Measurements from ENCODE around the gene IL1RN.
"Not testable (repeated sequence)": the region's sequence is repeated elsewhere in the genome, so short reads cannot be mapped to it uniquely, and the experiment has no call there.

Gene IL1RN

GRCh38 chr2:113091231-113091896, 36.0 kb upstream of the IL1RN start:
- no peaks in the 10 kb centered on the region for H3K36me3 ChIP-seq (ENCODE audit: insufficient read depth, low read length)
- H3K27ac ChIP-seq (ENCODE audit: low read depth, low read length) = no peak overlapping the region
- H3K4me3 ChIP-seq (ENCODE audit: low read depth in 1 of 2, low read length in 2 of 2) = no peak overlapping the region
- H3K9me3 ChIP-seq (ENCODE audit: low read length) = no peaks in the 10 kb centered on the region
- no peaks in the 10 kb centered on the region for H3K27me3 ChIP-seq (ENCODE audit: control insufficient read depth in 1 of 2, insufficient read depth in 2 of 2, low read length in 2 of 2)
- no peak overlapping the region for H3K9ac ChIP-seq (ENCODE audit: low read length)
- H3K4me1 ChIP-seq (ENCODE audit: insufficient read depth, low read length) = no peaks in the 10 kb centered on the region

- Histone ChIP-seq H3K9me3 (ENCODE audit: low read length) (no peaks in the 10 kb centered on the region), H3K4me1 (ENCODE audit: insufficient read depth, low read length) (no peaks in the 10 kb centered on the region), H3K27me3 (ENCODE audit: control insufficient read depth in 1 of 2, insufficient read depth in 2 of 2, low read length in 2 of 2) (no peaks in the 10 kb centered on the region), H3K27ac (ENCODE audit: low read depth, low read length) (no peak overlapping the region), H3K4me3 (ENCODE audit: low read depth in 1 of 2, low read length in 2 of 2) (no peak overlapping the region), H3K36me3 (ENCODE audit: insufficient read depth, low read length) (no peaks in the 10 kb centered on the region), H3K9ac (ENCODE audit: low read length) (no peak overlapping the region)
Observed at GRCh38 chr2:113092864-113093612, 34.4 kb upstream of the IL1RN start.

- no peaks in the 10 kb centered on the region for H3K9me3 ChIP-seq (ENCODE audit: low read length)
- H3K36me3 ChIP-seq (ENCODE audit: insufficient read depth, low read length) = no peaks in the 10 kb centered on the region
- no peak overlapping the region for H3K9ac ChIP-seq (ENCODE audit: low read length)
- no peak overlapping the region for H3K4me3 ChIP-seq (ENCODE audit: low read depth in 1 of 2, low read length in 2 of 2)
- H3K27me3 ChIP-seq (ENCODE audit: control insufficient read depth in 1 of 2, insufficient read depth in 2 of 2, low read length in 2 of 2) = no peaks in the 10 kb centered on the region
- no peaks in the 10 kb centered on the region for H3K4me1 ChIP-seq (ENCODE audit: insufficient read depth, low read length)
- H3K27ac ChIP-seq (ENCODE audit: low read depth, low read length) = no peak overlapping the region
Observed at GRCh38 chr2:113093613-113093977, 33.8 kb upstream of the IL1RN start.

DNA sequence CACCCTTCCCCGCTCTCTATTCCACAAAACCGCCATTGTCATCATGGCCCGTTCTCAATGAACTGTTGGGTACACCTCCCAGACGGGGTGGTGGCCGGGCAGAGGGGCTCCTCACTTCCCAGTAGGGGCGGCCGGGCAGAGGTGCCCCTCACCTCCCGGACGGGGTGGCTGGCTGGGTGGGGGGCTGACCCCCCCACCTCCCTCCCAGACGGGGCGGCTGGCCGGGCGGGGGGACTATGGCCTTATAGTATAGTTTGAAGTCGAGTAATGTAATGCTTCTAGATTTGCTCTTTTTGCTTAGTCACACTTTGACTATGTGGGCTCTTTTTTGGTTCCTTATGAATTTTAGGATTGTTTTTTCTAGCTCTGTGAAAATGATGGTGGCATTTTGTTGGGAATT, 31.1 kb upstream of the IL1RN start:
- H3K4me1 ChIP-seq (ENCODE audit: insufficient read depth, low read length); H3K36me3 ChIP-seq (ENCODE audit: insufficient read depth, low read length): not testable (repeated sequence)

DNA sequence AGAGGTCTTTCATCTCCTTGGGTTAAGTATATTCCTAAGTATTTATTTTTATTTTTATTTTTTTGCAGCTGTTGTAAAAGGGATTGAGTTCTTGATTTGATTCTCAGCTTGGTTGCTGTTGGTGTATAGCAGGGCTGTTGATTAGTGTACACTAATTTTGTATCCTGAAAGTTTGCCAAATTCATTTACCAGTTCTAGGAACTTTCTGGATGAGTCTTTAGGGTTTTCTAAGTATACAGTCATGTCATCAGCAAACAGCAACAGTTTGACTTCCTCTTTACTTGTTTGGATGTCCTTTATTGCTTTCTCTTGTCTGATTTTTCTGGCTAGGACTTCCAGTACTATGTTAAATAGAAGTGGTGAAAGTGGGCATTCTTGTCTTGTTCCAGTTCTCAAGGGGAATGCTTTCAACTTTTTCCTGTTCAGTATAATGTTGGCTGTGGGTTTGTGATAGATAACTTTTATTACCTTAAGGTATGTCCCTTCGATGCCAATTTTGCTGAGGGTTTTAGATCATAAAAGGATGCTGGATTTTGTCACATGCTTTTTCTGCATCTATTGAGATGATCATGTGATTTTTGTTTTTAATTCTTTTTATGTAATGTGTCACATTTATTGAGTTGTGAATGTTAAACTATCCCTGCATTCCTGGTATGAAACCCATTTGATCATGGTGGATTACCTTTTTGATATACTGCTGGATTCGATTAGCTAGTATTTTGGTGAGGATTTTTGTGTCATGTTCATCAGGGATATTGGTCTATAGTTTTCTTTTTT, 30.4 kb upstream of the IL1RN start:
- H3K9me3 ChIP-seq (ENCODE audit: low read length); H3K36me3 ChIP-seq (ENCODE audit: insufficient read depth, low read length); H3K9ac ChIP-seq (ENCODE audit: low read length); H3K4me1 ChIP-seq (ENCODE audit: insufficient read depth, low read length); H3K4me3 ChIP-seq (ENCODE audit: low read depth in 1 of 2, low read length in 2 of 2); H3K27me3 ChIP-seq (ENCODE audit: control insufficient read depth in 1 of 2, insufficient read depth in 2 of 2, low read length in 2 of 2); H3K27ac ChIP-seq (ENCODE audit: low read depth, low read length): not testable (repeated sequence)

More for the DNA sequence above, 31.1 kb upstream of the IL1RN start:
- H3K27me3 ChIP-seq (ENCODE audit: control insufficient read depth in 1 of 2, insufficient read depth in 2 of 2, low read length in 2 of 2); H3K27ac ChIP-seq (ENCODE audit: low read depth, low read length); H3K4me3 ChIP-seq (ENCODE audit: low read depth in 1 of 2, low read length in 2 of 2); H3K9ac ChIP-seq (ENCODE audit: low read length); H3K9me3 ChIP-seq (ENCODE audit: low read length): not testable (repeated sequence)

DNA sequence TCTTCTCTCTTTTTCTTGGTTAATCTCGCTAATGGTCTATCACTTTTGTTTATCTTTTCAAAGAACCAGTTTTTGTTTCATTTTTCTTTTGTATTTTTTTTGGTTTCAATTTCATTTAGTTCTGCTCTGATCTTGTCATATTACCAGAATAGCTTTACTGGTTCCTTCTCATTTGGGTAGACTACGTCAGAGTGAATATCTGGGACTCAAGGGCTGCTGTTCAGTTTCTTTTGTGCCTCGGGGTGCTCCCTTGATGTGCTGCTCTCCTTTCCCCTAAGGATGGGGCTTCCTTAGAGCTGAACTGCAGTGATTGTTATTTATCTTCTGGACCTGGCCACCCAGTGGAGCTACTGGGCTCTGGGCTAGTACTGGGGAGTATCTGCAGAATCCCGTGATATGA, 29.4 kb upstream of the IL1RN start:
- no peaks in the 10 kb centered on the region for H3K4me1 ChIP-seq (ENCODE audit: insufficient read depth, low read length)
- H3K9me3 ChIP-seq (ENCODE audit: low read length) = no peaks in the 10 kb centered on the region
- no peak overlapping the region for H3K4me3 ChIP-seq (ENCODE audit: low read depth in 1 of 2, low read length in 2 of 2)
- H3K9ac ChIP-seq (ENCODE audit: low read length) = no peak overlapping the region
- H3K36me3 ChIP-seq (ENCODE audit: insufficient read depth, low read length) = no peaks in the 10 kb centered on the region
- no peak overlapping the region for H3K27ac ChIP-seq (ENCODE audit: low read depth, low read length)
- no peaks in the 10 kb centered on the region for H3K27me3 ChIP-seq (ENCODE audit: control insufficient read depth in 1 of 2, insufficient read depth in 2 of 2, low read length in 2 of 2)

GRCh38 chr2:113098532-113098931, 28.9 kb upstream of the IL1RN start:
- no peak overlapping the region for H3K4me3 ChIP-seq (ENCODE audit: low read depth in 1 of 2, low read length in 2 of 2)
- H3K9me3 ChIP-seq (ENCODE audit: low read length) = no peaks in the 10 kb centered on the region
- H3K27me3 ChIP-seq (ENCODE audit: control insufficient read depth in 1 of 2, insufficient read depth in 2 of 2, low read length in 2 of 2) = no peaks in the 10 kb centered on the region
- H3K27ac ChIP-seq (ENCODE audit: low read depth, low read length) = no peak overlapping the region
- no peaks in the 10 kb centered on the region for H3K4me1 ChIP-seq (ENCODE audit: insufficient read depth, low read length)
- H3K36me3 ChIP-seq (ENCODE audit: insufficient read depth, low read length) = no peaks in the 10 kb centered on the region
- H3K9ac ChIP-seq (ENCODE audit: low read length) = no peak overlapping the region

GRCh38 chr2:113102133-113102532, 25.3 kb upstream of the IL1RN start:
- no peaks in the 10 kb centered on the region for H3K27me3 ChIP-seq (ENCODE audit: control insufficient read depth in 1 of 2, insufficient read depth in 2 of 2, low read length in 2 of 2)
- no peaks in the 10 kb centered on the region for H3K36me3 ChIP-seq (ENCODE audit: insufficient read depth, low read length)
- H3K4me1 ChIP-seq (ENCODE audit: insufficient read depth, low read length) = no peaks in the 10 kb centered on the region
- H3K27ac ChIP-seq (ENCODE audit: low read depth, low read length) = no peak overlapping the region
- H3K9ac ChIP-seq (ENCODE audit: low read length) = no peak overlapping the region
- H3K4me3 ChIP-seq (ENCODE audit: low read depth in 1 of 2, low read length in 2 of 2) = no peak overlapping the region
- H3K9me3 ChIP-seq (ENCODE audit: low read length) = no peaks in the 10 kb centered on the region

DNA sequence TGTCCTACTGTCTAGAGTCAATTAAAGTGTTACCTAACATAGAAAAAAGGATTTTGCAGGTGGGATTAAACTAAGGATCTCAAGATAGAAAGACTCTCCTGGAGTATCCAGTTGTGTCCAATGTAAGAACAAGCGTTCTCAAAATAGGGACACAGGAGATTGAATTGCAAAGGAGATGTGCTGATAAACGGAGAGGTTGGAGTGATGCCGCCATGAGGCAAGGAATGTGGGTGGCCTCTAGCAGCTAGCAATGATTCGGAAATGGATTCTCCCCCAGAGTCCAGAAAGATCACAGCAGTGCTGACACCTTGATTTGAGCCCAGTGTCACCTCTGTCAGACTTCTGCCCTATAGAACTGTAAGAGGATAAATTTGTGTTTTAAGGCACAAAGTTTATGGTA, 24.1 kb upstream of the IL1RN start:
- no peak overlapping the region for H3K9ac ChIP-seq (ENCODE audit: low read length)
- H3K36me3 ChIP-seq (ENCODE audit: insufficient read depth, low read length) = no peaks in the 10 kb centered on the region
- no peaks in the 10 kb centered on the region for H3K4me1 ChIP-seq (ENCODE audit: insufficient read depth, low read length)
- H3K4me3 ChIP-seq (ENCODE audit: low read depth in 1 of 2, low read length in 2 of 2) = no peak overlapping the region
- no peaks in the 10 kb centered on the region for H3K9me3 ChIP-seq (ENCODE audit: low read length)
- H3K27ac ChIP-seq (ENCODE audit: low read depth, low read length) = no peak overlapping the region
- no peaks in the 10 kb centered on the region for H3K27me3 ChIP-seq (ENCODE audit: control insufficient read depth in 1 of 2, insufficient read depth in 2 of 2, low read length in 2 of 2)

- Histone ChIP-seq H3K27ac (ENCODE audit: low read depth, low read length) (no peak overlapping the region), H3K27me3 (ENCODE audit: control insufficient read depth in 1 of 2, insufficient read depth in 2 of 2, low read length in 2 of 2) (no peaks in the 10 kb centered on the region), H3K4me3 (ENCODE audit: low read depth in 1 of 2, low read length in 2 of 2) (no peak overlapping the region), H3K9ac (ENCODE audit: low read length) (no peak overlapping the region), H3K9me3 (ENCODE audit: low read length) (no peaks in the 10 kb centered on the region), H3K4me1 (ENCODE audit: insufficient read depth, low read length) (no peaks in the 10 kb centered on the region), H3K36me3 (ENCODE audit: insufficient read depth, low read length) (no peaks in the 10 kb centered on the region)
Observed at GRCh38 chr2:113104054-113104611, 23.3 kb upstream of the IL1RN start.

GRCh38 chr2:113105047-113105785, 22.2 kb upstream of the IL1RN start:
- no peaks in the 10 kb centered on the region for H3K36me3 ChIP-seq (ENCODE audit: insufficient read depth, low read length)
- H3K4me1 ChIP-seq (ENCODE audit: insufficient read depth, low read length) = no peaks in the 10 kb centered on the region
- no peaks in the 10 kb centered on the region for H3K9me3 ChIP-seq (ENCODE audit: low read length)
- H3K9ac ChIP-seq (ENCODE audit: low read length) = no peak overlapping the region
- no peak overlapping the region for H3K4me3 ChIP-seq (ENCODE audit: low read depth in 1 of 2, low read length in 2 of 2)
- no peak overlapping the region for H3K27ac ChIP-seq (ENCODE audit: low read depth, low read length)
- H3K27me3 ChIP-seq (ENCODE audit: control insufficient read depth in 1 of 2, insufficient read depth in 2 of 2, low read length in 2 of 2) = no peaks in the 10 kb centered on the region
